WTC11 (cell line): Measurements from ENCODE around the gene SLC35B3.

Experiments used
- ATF3 ChIP-seq: sonication (generic); formaldehyde crosslinking; conservative IDR thresholded peaks from 2 replicates; pipeline ENCODE4 v1.8.1; 2022; ENCODE audit warnings: mild to moderate bottlenecking, missing genetic modification reagents
- CREB1 ChIP-seq: sonication (generic); formaldehyde crosslinking; IDR thresholded peaks from 2 replicates; pipeline ENCODE4 v1.8.0; 2023; ENCODE audit warnings: mild to moderate bottlenecking, missing genetic modification reagents
- CTCF ChIP-seq: fragments of 200-600 bp; IDR thresholded peaks from 2 replicates; pipeline ENCODE4 v1.8.0; 2022; ENCODE audit warnings: antibody characterized with exemption
- HMGXB4 ChIP-seq: sonication (generic); formaldehyde crosslinking; IDR thresholded peaks from 2 replicates; pipeline ENCODE4 v1.8.1; 2023; ENCODE audit warnings: mild to moderate bottlenecking, moderate library complexity, missing genetic modification reagents
- IRF1 ChIP-seq: sonication (generic); formaldehyde crosslinking; IDR thresholded peaks from 2 replicates; pipeline ENCODE4 v1.8.0; 2023; ENCODE audit warnings: missing genetic modification reagents
- MYBL2 ChIP-seq: sonication (generic); formaldehyde crosslinking; IDR thresholded peaks from 2 replicates; pipeline ENCODE4 v1.8.1; 2023; ENCODE audit warnings: mild to moderate bottlenecking, moderate library complexity, missing genetic modification reagents
- PRDM15 ChIP-seq: sonication (generic); formaldehyde crosslinking; IDR thresholded peaks from 2 replicates; pipeline ENCODE4 v1.8.0; 2022; ENCODE audit warnings: missing genetic modification reagents
- SP1 ChIP-seq: sonication (generic); formaldehyde crosslinking; conservative IDR thresholded peaks from 2 replicates; pipeline ENCODE4 v1.8.1; 2022; ENCODE audit warnings: missing genetic modification reagents
- ZNF138 ChIP-seq: sonication (generic); formaldehyde crosslinking; conservative IDR thresholded peaks from 2 replicates; pipeline ENCODE4 v1.8.1; 2022; ENCODE audit warnings: mild to moderate bottlenecking, moderate library complexity, missing genetic modification reagents
- ZNF232 ChIP-seq: sonication (generic); formaldehyde crosslinking; IDR thresholded peaks from 2 replicates; pipeline ENCODE4 v1.8.0; 2022; ENCODE audit warnings: mild to moderate bottlenecking, missing genetic modification reagents
- ZNF317 ChIP-seq: sonication (generic); formaldehyde crosslinking; IDR thresholded peaks from 2 replicates; pipeline ENCODE4 v1.8.1; 2023; ENCODE audit warnings: low read depth, mild to moderate bottlenecking, moderate library complexity, missing genetic modification reagents, borderline replicate concordance

- TF ChIP-seq ATF3 (no peak), CTCF (no peak), ZNF138 (no peak), CREB1 (CRISPR knock-in tag) (no peak), SP1 (CRISPR knock-in tag) (no peak), PRDM15 (CRISPR knock-in tag) (no peak), MYBL2 (no peak), ZNF317 (no peak), IRF1 (CRISPR knock-in tag) (no peak), ZNF232 (CRISPR knock-in tag) (no peak), HMGXB4 (CRISPR knock-in tag) (no peak)
Measured at GRCh38 chr6:8382434-8382833, 52.9 kb downstream of the SLC35B3 start.
